AG10803 (cell line): ENCODE data around the gene FAM240B.

Experiments used
- DNase-seq: peaks from one replicate; pipeline ENCODE4 v3.0.0; 2010; ENCODE audit warnings: low read depth
- H3K4me3 ChIP-seq: 2 replicates; pipeline ENCODE4 v1.5.1; 2011; ENCODE audit warnings: mild to moderate bottlenecking, low read length, control low read depth
- CTCF ChIP-seq: conservative IDR thresholded peaks from 2 replicates; pipeline ENCODE4 v1.5.1; 2011; ENCODE audit warnings: mild to moderate bottlenecking, low read length, control low read depth, inconsistent platforms

The FAM240B gene

GRCh38 chr9:38706493-38706892 lies 13.4 kb downstream of the FAM240B start:
- TF ChIP-seq CTCF, result no peak
- H3K4me3 ChIP-seq, result no peak overlapping the region
- DNase-seq, result no peak

GRCh38 chr9:38705917-38706316 lies 14.0 kb downstream of the FAM240B start:
- DNase-seq, result no peak
- no peak for TF ChIP-seq CTCF
- no peak overlapping the region for H3K4me3 ChIP-seq

- no peak overlapping the region for H3K4me3 ChIP-seq
- DNase-seq, result no peak
- no peak for TF ChIP-seq CTCF
These were observed 19.2 kb downstream of the FAM240B start for GRCh38 chr9:38700695-38701094.

- TF ChIP-seq CTCF, result no peak
- no peak for DNase-seq
- no peak overlapping the region for H3K4me3 ChIP-seq
These were observed 20.6 kb downstream of the FAM240B start for GRCh38 chr9:38699337-38699736.

- TF ChIP-seq CTCF, result no peak
- no peak overlapping the region for H3K4me3 ChIP-seq
- DNase-seq, result no peak
These were observed 22.1 kb downstream of the FAM240B start for GRCh38 chr9:38697776-38698300.

- no peak for DNase-seq
- no peak overlapping the region for H3K4me3 ChIP-seq
- no peak for TF ChIP-seq CTCF
These were observed 22.9 kb downstream of the FAM240B start for GRCh38 chr9:38696999-38697398.

- H3K4me3 ChIP-seq, result no peak overlapping the region
- DNase-seq, result no peak
- TF ChIP-seq CTCF, result no peak
These were observed 25.3 kb downstream of the FAM240B start for GRCh38 chr9:38694676-38695075.
